ENCODE results near the gene ADCY2. TPM values are rescaled to one million over a fixed set of nuclear protein-coding genes. Genes with fewer than 3 reads are reported as not detected.

Gene ADCY2
- total RNA-seq, 6 experiments from 2014 or later: 0.93 TPM; not detected in 5

- no peak overlapping the region for H3K4me3 ChIP-seq
Measured at GRCh38 chr5:7662289-7662688, 266.4 kb downstream of the ADCY2 start.

GRCh38 chr5:7663808-7664207 is 267.9 kb downstream of the ADCY2 start:
- intact Hi-C loops (cut with DNase I): no loop called here
- Histone ChIP-seq H3K4me1 (no peaks in the 10 kb centered on the region), H3K27ac (no peak overlapping the region), H3K27me3 (no peaks in the 10 kb centered on the region), H3K36me3 (no peaks in the 10 kb centered on the region), H3K4me3 (no peak overlapping the region), H3K9me3 (no peaks in the 10 kb centered on the region)
- ATAC-seq (no peak), DNase-seq (no peak)
- TF ChIP-seq POLR2A (IDR thresholded peaks at IDR 0.05): no peak
- TF ChIP-seq, protein P1, sequence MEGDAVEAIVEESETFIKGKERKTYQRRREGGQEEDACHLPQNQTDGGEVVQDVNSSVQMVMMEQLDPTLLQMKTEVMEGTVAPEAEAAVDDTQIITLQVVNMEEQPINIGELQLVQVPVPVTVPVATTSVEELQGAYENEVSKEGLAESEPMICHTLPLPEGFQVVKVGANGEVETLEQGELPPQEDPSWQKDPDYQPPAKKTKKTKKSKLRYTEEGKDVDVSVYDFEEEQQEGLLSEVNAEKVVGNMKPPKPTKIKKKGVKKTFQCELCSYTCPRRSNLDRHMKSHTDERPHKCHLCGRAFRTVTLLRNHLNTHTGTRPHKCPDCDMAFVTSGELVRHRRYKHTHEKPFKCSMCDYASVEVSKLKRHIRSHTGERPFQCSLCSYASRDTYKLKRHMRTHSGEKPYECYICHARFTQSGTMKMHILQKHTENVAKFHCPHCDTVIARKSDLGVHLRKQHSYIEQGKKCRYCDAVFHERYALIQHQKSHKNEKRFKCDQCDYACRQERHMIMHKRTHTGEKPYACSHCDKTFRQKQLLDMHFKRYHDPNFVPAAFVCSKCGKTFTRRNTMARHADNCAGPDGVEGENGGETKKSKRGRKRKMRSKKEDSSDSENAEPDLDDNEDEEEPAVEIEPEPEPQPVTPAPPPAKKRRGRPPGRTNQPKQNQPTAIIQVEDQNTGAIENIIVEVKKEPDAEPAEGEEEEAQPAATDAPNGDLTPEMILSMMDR (IDR thresholded peaks at IDR 0.05): no peak
- WGBS (ENCODE audit: insufficient coverage, low coverage, low lambda C conversion rate, missing lambda C conversion rate): 47% methylated on average over 2 of the region's 3 CpGs

More at GRCh38 chr5:7662289-7662688, 266.4 kb downstream of the ADCY2 start:
- Histone ChIP-seq H3K27me3 (no peaks in the 10 kb centered on the region), H3K9me3 (no peaks in the 10 kb centered on the region), H3K4me1 (no peaks in the 10 kb centered on the region), H3K36me3 (no peaks in the 10 kb centered on the region), H3K27ac (no peak overlapping the region)
- 81% methylated on average over 4 of the region's 6 CpGs for WGBS (ENCODE audit: insufficient coverage, low coverage, low lambda C conversion rate, missing lambda C conversion rate)
- TF ChIP-seq, protein P1 (IDR thresholded peaks at IDR 0.05): no peak
- TF ChIP-seq POLR2A (IDR thresholded peaks at IDR 0.05): no peak
- intact Hi-C loops (cut with DNase I): no loop called here
- no peak for DNase-seq
- ATAC-seq: no peak

GRCh38 chr5:7664208-7664607 is 268.3 kb downstream of the ADCY2 start:
- DNase-seq (no peak), ATAC-seq (no peak)
- no peak overlapping the region for H3K27ac ChIP-seq
- no peaks in the 10 kb centered on the region for H3K9me3 ChIP-seq
- H3K4me3 ChIP-seq: no peak overlapping the region
- TF ChIP-seq POLR2A (IDR thresholded peaks at IDR 0.05): no peak
- TF ChIP-seq, protein P1 (IDR thresholded peaks at IDR 0.05): no peak
- H3K4me1 ChIP-seq: no peaks in the 10 kb centered on the region
- 47% methylated on average over 2 of the region's 2 CpGs for WGBS (ENCODE audit: insufficient coverage, low coverage, low lambda C conversion rate, missing lambda C conversion rate)
- no peaks in the 10 kb centered on the region for H3K27me3 ChIP-seq
- intact Hi-C loops (cut with DNase I): no loop called here
- H3K36me3 ChIP-seq: no peaks in the 10 kb centered on the region

GRCh38 chr5:7667216-7667767 is 271.4 kb downstream of the ADCY2 start:
- 60% methylated on average over 5 of the region's 5 CpGs for WGBS (ENCODE audit: insufficient coverage, low coverage, low lambda C conversion rate, missing lambda C conversion rate)
- intact Hi-C loops (cut with DNase I): no loop called here
- Histone ChIP-seq H3K9me3 (no peaks in the 10 kb centered on the region), H3K36me3 (no peaks in the 10 kb centered on the region), H3K4me1 (no peaks in the 10 kb centered on the region), H3K4me3 (no peak overlapping the region), H3K27ac (no peak overlapping the region), H3K27me3 (no peaks in the 10 kb centered on the region)
- ATAC-seq (no peak), DNase-seq (no peak)
- no peak for TF ChIP-seq POLR2A (IDR thresholded peaks at IDR 0.05)
- TF ChIP-seq, protein P1 (IDR thresholded peaks at IDR 0.05): no peak

DNA sequence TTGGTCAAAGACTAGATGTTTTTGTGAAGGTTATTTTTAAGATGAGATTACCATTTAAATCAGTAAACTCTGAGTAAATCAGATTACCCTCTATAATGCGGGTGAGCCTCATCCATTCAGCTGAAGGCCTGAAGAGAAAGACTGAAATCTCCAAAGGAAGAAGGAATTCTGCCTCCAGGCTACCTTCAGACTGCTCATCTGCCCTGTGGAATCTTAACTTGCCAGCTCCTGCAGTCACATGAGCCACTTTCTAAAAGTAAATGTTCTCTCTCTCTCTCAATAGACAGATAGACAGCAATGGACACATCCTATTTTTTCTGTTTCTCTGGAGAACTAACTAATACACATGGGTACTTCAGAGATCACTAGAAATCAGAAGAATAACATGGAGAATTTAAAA is 272.2 kb downstream of the ADCY2 start:
- Histone ChIP-seq H3K4me3 (no peak overlapping the region), H3K9me3 (no peaks in the 10 kb centered on the region), H3K27ac (no peak overlapping the region), H3K27me3 (no peaks in the 10 kb centered on the region), H3K36me3 (no peaks in the 10 kb centered on the region), H3K4me1 (no peaks in the 10 kb centered on the region)
- DNase-seq (no peak), ATAC-seq (no peak)
- 14% methylated on average over 1 of the region's 1 CpG for WGBS (ENCODE audit: insufficient coverage, low coverage, low lambda C conversion rate, missing lambda C conversion rate)
- TF ChIP-seq, protein P1 (IDR thresholded peaks at IDR 0.05): no peak
- TF ChIP-seq POLR2A (IDR thresholded peaks at IDR 0.05): no peak
- intact Hi-C loops (cut with DNase I): no loop called here

Measured in right lobe of liver (tissue), 6 donors.